Suprapubic skin (tissue), 4 donors: ENCODE measurements around the gene BUB1B. TPM values are rescaled to one million over a fixed set of nuclear protein-coding genes. Genes with fewer than 3 reads are reported as not detected.

Experiments
- DNase-seq, 2 donors: peaks; one replicate each; pipeline ENCODE4 v3.0.0-alpha.2; 2019; ENCODE audit warnings: low spot score in 2 of 2
- H3K27ac ChIP-seq: fragments of 200-600 bp; sonication (generic); one replicate; pipeline ENCODE4 v1.5.1; 2019
- H3K27me3 ChIP-seq: fragments of 200-600 bp; sonication (generic); one replicate; pipeline ENCODE4 v1.5.1; 2019
- H3K36me3 ChIP-seq: fragments of 200-600 bp; sonication (generic); one replicate; pipeline ENCODE4 v1.5.1; 2019
- H3K4me1 ChIP-seq: fragments of 200-600 bp; sonication (generic); one replicate; pipeline ENCODE4 v1.5.1; 2019
- H3K4me3 ChIP-seq: fragments of 200-600 bp; sonication (generic); one replicate; pipeline ENCODE4 v1.5.1; 2019; ENCODE audit warnings: mild to moderate bottlenecking
- H3K9me3 ChIP-seq: fragments of 200-600 bp; sonication (generic); one replicate; pipeline ENCODE4 v1.5.1; 2019
- EP300 ChIP-seq: sonication (generic); formaldehyde crosslinking; IDR thresholded peaks from one replicate; pipeline ENCODE4 v1.6.1; 2017; ENCODE audit warnings: antibody characterized with exemption
- POLR2A ChIP-seq, 2 donors: fragments of 450-650 bp; IDR thresholded peaks; one replicate each; pipeline ENCODE4 v1.6.1; 2017; ENCODE audit warnings: antibody characterized with exemption in 2 of 2, mild to moderate bottlenecking in 2 of 2, moderate library complexity in 2 of 2
- POLR2AphosphoS5 ChIP-seq, 3 donors: sonication (generic); formaldehyde crosslinking; IDR thresholded peaks; one replicate each; pipeline ENCODE4 v1.6.1; 2017; ENCODE audit warnings: antibody characterized with exemption in 3 of 3
- WGBS: methylation state at CpG from one replicate; pipeline ENCODE4 v1.1.5; 2018; 5-methylcytosine and 5-hydroxymethylcytosine counted together
- total RNA-seq, 4 donors: library from RNA; depleted of rRNA; stranded (reverse); fragments of >200 nt; gene quantifications; one replicate each; pipeline ENCODE4 v1.1.0, GENCODE V29; 2016
- TF ChIP-seq, protein P1 (sequence below), 2 donors: fragments of 200-600 bp in 1 of 2; fragments of 450-650 bp in 1 of 2; sonication (generic) in 1 of 2; IDR thresholded peaks; one replicate each; pipeline ENCODE4 v1.5.1; 2016 to 2019; ENCODE audit warnings: antibody characterized with exemption in 2 of 2, mild to moderate bottlenecking in 1 of 2, moderate library complexity in 1 of 2

Gene BUB1B
- total RNA-seq, 4 donors from 2014 or later = 1.8 to 12.2 (median 8.8) TPM

DNA sequence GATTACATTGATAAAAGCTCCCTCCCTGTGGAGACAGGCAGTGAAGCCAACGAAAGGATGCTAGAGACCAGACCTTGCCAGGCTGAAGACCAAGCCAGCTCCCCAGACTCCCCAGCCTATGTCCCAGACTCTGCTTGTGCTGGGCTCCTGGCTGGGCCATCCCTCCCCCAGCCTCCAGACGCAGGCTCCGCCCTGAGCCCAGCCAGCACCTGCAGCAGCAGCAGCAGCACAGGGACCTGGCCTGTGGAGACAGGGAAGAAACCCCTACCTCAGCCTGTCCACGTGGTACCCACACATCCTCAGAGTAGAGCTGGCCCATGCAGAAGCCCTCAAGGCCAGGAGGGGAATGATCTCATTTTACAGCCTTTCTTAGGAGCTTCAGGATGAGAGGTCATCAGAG, 108.7 kb downstream of the BUB1B start:
- no CpG with 5 or more reads among the region's 4 CpGs for WGBS
- H3K4me3 ChIP-seq = no peak overlapping the region
- H3K4me1 ChIP-seq = peaks cover 13% of the 10 kb centered on the region
- H3K27me3 ChIP-seq = no peaks in the 10 kb centered on the region
- no peak for DNase-seq
- TF ChIP-seq POLR2AphosphoS5 (IDR thresholded peaks at IDR 0.05) (no peak), POLR2A (IDR thresholded peaks at IDR 0.05) (no peak), EP300 (no peak)
- TF ChIP-seq, protein P1, sequence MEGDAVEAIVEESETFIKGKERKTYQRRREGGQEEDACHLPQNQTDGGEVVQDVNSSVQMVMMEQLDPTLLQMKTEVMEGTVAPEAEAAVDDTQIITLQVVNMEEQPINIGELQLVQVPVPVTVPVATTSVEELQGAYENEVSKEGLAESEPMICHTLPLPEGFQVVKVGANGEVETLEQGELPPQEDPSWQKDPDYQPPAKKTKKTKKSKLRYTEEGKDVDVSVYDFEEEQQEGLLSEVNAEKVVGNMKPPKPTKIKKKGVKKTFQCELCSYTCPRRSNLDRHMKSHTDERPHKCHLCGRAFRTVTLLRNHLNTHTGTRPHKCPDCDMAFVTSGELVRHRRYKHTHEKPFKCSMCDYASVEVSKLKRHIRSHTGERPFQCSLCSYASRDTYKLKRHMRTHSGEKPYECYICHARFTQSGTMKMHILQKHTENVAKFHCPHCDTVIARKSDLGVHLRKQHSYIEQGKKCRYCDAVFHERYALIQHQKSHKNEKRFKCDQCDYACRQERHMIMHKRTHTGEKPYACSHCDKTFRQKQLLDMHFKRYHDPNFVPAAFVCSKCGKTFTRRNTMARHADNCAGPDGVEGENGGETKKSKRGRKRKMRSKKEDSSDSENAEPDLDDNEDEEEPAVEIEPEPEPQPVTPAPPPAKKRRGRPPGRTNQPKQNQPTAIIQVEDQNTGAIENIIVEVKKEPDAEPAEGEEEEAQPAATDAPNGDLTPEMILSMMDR (IDR thresholded peaks at IDR 0.05) = no peak
- peaks cover 42% of the 10 kb centered on the region for H3K36me3 ChIP-seq
- H3K9me3 ChIP-seq = no peaks in the 10 kb centered on the region
- no peak overlapping the region for H3K27ac ChIP-seq

DNA sequence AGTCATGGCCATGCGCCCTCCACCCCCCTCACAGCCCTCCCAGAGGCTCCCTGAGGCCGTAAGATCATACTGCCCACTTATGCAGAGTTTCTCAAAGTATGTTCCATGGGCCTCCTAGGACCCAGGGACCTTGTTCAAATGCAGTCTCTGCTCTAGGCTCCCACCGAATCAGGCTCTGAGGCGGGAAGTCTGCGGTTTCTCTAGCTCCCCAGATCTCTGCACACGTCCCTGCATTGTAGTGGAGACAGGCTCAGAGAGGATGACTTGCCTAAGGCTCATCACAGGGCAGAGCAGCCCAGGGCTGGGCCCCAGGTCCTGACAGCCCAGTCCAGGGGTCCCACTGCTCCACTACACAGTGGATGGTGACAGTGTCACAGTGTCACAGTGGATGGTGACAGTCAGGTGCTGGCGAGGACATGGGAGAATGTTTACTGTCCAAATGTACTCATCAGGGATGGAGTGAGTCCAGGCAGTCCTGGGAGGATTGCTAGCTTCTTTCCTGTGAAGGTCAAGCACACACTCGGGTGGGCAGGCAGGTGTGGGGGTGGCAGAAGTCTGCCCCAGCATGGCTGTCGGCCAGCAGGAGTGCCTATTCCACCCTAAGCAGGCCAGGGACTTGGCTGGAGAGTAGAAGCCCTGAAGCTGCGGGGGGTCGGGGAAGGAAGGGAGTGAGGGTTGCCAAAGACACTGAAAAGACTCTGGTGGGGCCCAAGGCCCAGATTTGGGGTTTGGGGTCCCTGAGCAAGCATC, 109.6 kb downstream of the BUB1B start:
- Histone ChIP-seq H3K4me1 (peaks cover 16% of the 10 kb centered on the region), H3K27me3 (no peaks in the 10 kb centered on the region), H3K4me3 (no peak overlapping the region), H3K36me3 (peaks cover 34% of the 10 kb centered on the region), H3K9me3 (no peaks in the 10 kb centered on the region), H3K27ac (no peak overlapping the region)
- DNase-seq = no peak
- TF ChIP-seq, protein P1 (IDR thresholded peaks at IDR 0.05) = no peak
- TF ChIP-seq POLR2A (IDR thresholded peaks at IDR 0.05) = no peak
- TF ChIP-seq EP300 = no peak
- TF ChIP-seq POLR2AphosphoS5 (IDR thresholded peaks at IDR 0.05) = no peak
- WGBS = 81% methylated on average over 10 of the region's 11 CpGs

Other genes starting within 250 kb of the BUB1B start
- 1 to 10 TPM; 1.3 to 4.2 (median 2.1) TPM for gene GPR176, start 240.8 kb upstream of the BUB1B start, total RNA-seq
- 10 to 100 TPM; 25.1 to 31.9 (median 26.2) TPM for gene EIF2AK4, start 227.0 kb upstream of the BUB1B start, total RNA-seq
- gene SRP14, start 121.9 kb upstream of the BUB1B start, total RNA-seq = 100 to 1,000 TPM; 161 to 218 (median 170) TPM
- 10 to 100 TPM in 2 of 4 donors, 1 to 10 TPM in 2; 2.6 to 11.1 (median 9.8) TPM for gene BMF, start 52.2 kb upstream of the BUB1B start, total RNA-seq
- gene PAK6, start 78.0 kb downstream of the BUB1B start, total RNA-seq = 100 to 1,000 TPM in 1 of 4 donors, 10 to 100 TPM in 3; 71.7 to 145 (median 79.2) TPM
- not detected for gene ANKRD63, start 122.0 kb downstream of the BUB1B start, total RNA-seq
- gene PLCB2, start 146.9 kb downstream of the BUB1B start, total RNA-seq = 1 to 10 TPM in 3 of 4 donors, under 1 TPM in 1; 0.34 to 3.0 (median 2.0) TPM
- 1 to 10 TPM; 3.3 to 9.1 (median 6.1) TPM for gene INAFM2, start 162.6 kb downstream of the BUB1B start, total RNA-seq
- 10 to 100 TPM in 2 of 4 donors, 1 to 10 TPM in 2; 6.1 to 47.9 (median 10.9) TPM for gene CCDC9B, start 179.9 kb downstream of the BUB1B start, total RNA-seq
- gene PHGR1, start 190.0 kb downstream of the BUB1B start, total RNA-seq = not detected
- under 1 TPM in 3 of 4 donors, not detected in 1; 0.04 to 0.21 (median 0.05) TPM for gene DISP2, start 197.2 kb downstream of the BUB1B start, total RNA-seq
- 10 to 100 TPM; 13.5 to 24.3 (median 18.9) TPM for gene KNSTRN, start 221.7 kb downstream of the BUB1B start, total RNA-seq
- 10 to 100 TPM in 2 of 4 donors, 1 to 10 TPM in 2; 7.7 to 18.3 (median 13.3) TPM for gene IVD, start 244.7 kb downstream of the BUB1B start, total RNA-seq